ENCODE results near the gene AP2B1. TPM values are rescaled to one million over a fixed set of nuclear protein-coding genes. Genes with fewer than 3 reads are reported as not detected.

AP2B1 gene
- total RNA-seq, 3 donors from 2014 or later: 78.4 to 91.9 (median 88.5) TPM

GRCh38 chr17:35773129-35773528, 186.0 kb downstream of the AP2B1 start:
- H3K36me3 ChIP-seq: no peaks in the 10 kb centered on the region
- no peak for TF ChIP-seq POLR2A (IDR thresholded peaks at IDR 0.05)
- no peak for TF ChIP-seq POLR2AphosphoS5 (IDR thresholded peaks at IDR 0.05)
- TF ChIP-seq CTCF (IDR thresholded peaks at IDR 0.05): no peak
- no peaks in the 10 kb centered on the region for H3K27me3 ChIP-seq
- H3K4me3 ChIP-seq: no peak overlapping the region
- H3K9me3 ChIP-seq: no peaks in the 10 kb centered on the region
- no peak overlapping the region for H3K27ac ChIP-seq
- no peak for DNase-seq (ENCODE audit: low spot score in 2 of 2)
- no peaks in the 10 kb centered on the region for H3K4me1 ChIP-seq
- intact Hi-C loops (cut with DNase I; ENCODE audit: low total_unique reads): no loop called here

GRCh38 chr17:35773679-35774425, 186.7 kb downstream of the AP2B1 start:
- DNase-seq (ENCODE audit: low spot score in 2 of 2): no peak
- no peaks in the 10 kb centered on the region for H3K36me3 ChIP-seq
- no peaks in the 10 kb centered on the region for H3K4me1 ChIP-seq
- H3K4me3 ChIP-seq: no peak overlapping the region
- H3K27ac ChIP-seq: no peak overlapping the region
- H3K9me3 ChIP-seq: no peaks in the 10 kb centered on the region
- TF ChIP-seq POLR2A (IDR thresholded peaks at IDR 0.05) (no peak), CTCF (IDR thresholded peaks at IDR 0.05) (no peak), POLR2AphosphoS5 (IDR thresholded peaks at IDR 0.05) (no peak)
- H3K27me3 ChIP-seq: no peaks in the 10 kb centered on the region
- intact Hi-C loops (cut with DNase I; ENCODE audit: low total_unique reads): no loop called here

GRCh38 chr17:35774499-35774898, 187.4 kb downstream of the AP2B1 start:
- Histone ChIP-seq H3K4me3 (no peak overlapping the region), H3K27me3 (no peaks in the 10 kb centered on the region), H3K36me3 (no peaks in the 10 kb centered on the region), H3K27ac (no peak overlapping the region), H3K9me3 (no peaks in the 10 kb centered on the region), H3K4me1 (no peaks in the 10 kb centered on the region)
- DNase-seq (ENCODE audit: low spot score in 2 of 2): no peak
- intact Hi-C loops (cut with DNase I; ENCODE audit: low total_unique reads): no loop called here
- TF ChIP-seq POLR2AphosphoS5 (IDR thresholded peaks at IDR 0.05): no peak
- TF ChIP-seq POLR2A (IDR thresholded peaks at IDR 0.05): no peak
- no peak for TF ChIP-seq CTCF (IDR thresholded peaks at IDR 0.05)

GRCh38 chr17:35775039-35775438, 187.9 kb downstream of the AP2B1 start:
- H3K4me1 ChIP-seq: no peaks in the 10 kb centered on the region
- TF ChIP-seq POLR2AphosphoS5 (IDR thresholded peaks at IDR 0.05) (no peak), POLR2A (IDR thresholded peaks at IDR 0.05) (no peak)
- no peaks in the 10 kb centered on the region for H3K27me3 ChIP-seq
- H3K36me3 ChIP-seq: no peaks in the 10 kb centered on the region
- no peak for DNase-seq (ENCODE audit: low spot score in 2 of 2)
- H3K9me3 ChIP-seq: no peaks in the 10 kb centered on the region
- intact Hi-C loops (cut with DNase I; ENCODE audit: low total_unique reads): no loop called here
- no peak overlapping the region for H3K27ac ChIP-seq
- H3K4me3 ChIP-seq: no peak overlapping the region

- intact Hi-C loops (cut with DNase I; ENCODE audit: low total_unique reads): no loop called here
- TF ChIP-seq POLR2AphosphoS5 (IDR thresholded peaks at IDR 0.05): no peak
- no peak for TF ChIP-seq POLR2A (IDR thresholded peaks at IDR 0.05)
- no peak for TF ChIP-seq CTCF (IDR thresholded peaks at IDR 0.05)
- H3K4me3 ChIP-seq: no peak overlapping the region
- no peaks in the 10 kb centered on the region for H3K4me1 ChIP-seq
- no peaks in the 10 kb centered on the region for H3K27me3 ChIP-seq
- DNase-seq (ENCODE audit: low spot score in 2 of 2): no peak
- H3K9me3 ChIP-seq: no peaks in the 10 kb centered on the region
- H3K27ac ChIP-seq: no peak overlapping the region
- no peaks in the 10 kb centered on the region for H3K36me3 ChIP-seq
Observed at GRCh38 chr17:35775583-35775982, 188.5 kb downstream of the AP2B1 start.

Other genes starting within 250 kb of the AP2B1 start
- gene SLFN11, start 213.7 kb upstream of the AP2B1 start, total RNA-seq: 10 to 100 TPM; 26.9 to 57.1 (median 40.0) TPM
- 10 to 100 TPM in 2 of 3 donors, 1 to 10 TPM in 1; 6.4 to 12.4 (median 11.5) TPM for gene SLFN12, start 154.8 kb upstream of the AP2B1 start, total RNA-seq
- gene SLFN13, start 138.6 kb upstream of the AP2B1 start, total RNA-seq: 10 to 100 TPM in 2 of 3 donors, 1 to 10 TPM in 1; 3.7 to 33.7 (median 26.5) TPM
- 1 to 10 TPM; 2.9 to 3.5 (median 3.3) TPM for gene SLFN12L, start 49.6 kb upstream of the AP2B1 start, total RNA-seq
- gene SLFN14, start 26.5 kb upstream of the AP2B1 start, total RNA-seq: not detected
- 1 to 10 TPM; 5.1 to 10.0 (median 8.2) TPM for gene PEX12, start 8.8 kb upstream of the AP2B1 start, total RNA-seq
- 10 to 100 TPM in 2 of 3 donors, 1 to 10 TPM in 1; 5.9 to 27.8 (median 11.1) TPM for gene RASL10B, start 144.3 kb downstream of the AP2B1 start, total RNA-seq
- under 1 TPM; 0.29 to 0.33 (median 0.32) TPM for gene GAS2L2, start 165.9 kb downstream of the AP2B1 start, total RNA-seq
- not detected for gene C17orf50, start 173.6 kb downstream of the AP2B1 start, total RNA-seq
- 10 to 100 TPM in 2 of 3 donors, 1 to 10 TPM in 1; 5.6 to 25.6 (median 12.3) TPM for gene MMP28, start 208.3 kb downstream of the AP2B1 start, total RNA-seq
- gene TAF15, start 222.2 kb downstream of the AP2B1 start, total RNA-seq: 10 to 100 TPM; 65.5 to 76.8 (median 72.8) TPM